ENCODE data around the gene CEP85L.
A peak's percentile ranks its signal among the peaks of the same experiment; 100 is the strongest.

Gene CEP85L

DNA sequence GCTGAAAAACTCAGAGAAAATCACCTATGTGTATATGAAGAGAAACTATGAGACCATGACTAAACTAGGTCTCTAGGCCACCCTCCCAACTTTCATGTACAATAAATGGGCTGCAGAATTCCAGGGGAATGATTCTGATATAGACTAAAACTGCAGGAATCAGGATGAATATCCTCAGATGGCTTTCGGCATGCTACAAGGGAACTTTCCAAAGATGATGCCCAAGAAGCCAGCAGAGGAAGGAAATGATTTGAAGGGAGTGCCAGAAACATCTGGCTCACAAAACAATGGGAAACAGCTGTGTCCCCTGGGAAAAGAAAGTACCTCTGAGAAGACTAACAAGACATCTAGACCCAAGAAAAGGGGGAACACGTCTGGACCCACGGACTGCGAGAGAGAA lies 62.2 kb downstream of the CEP85L start:
- Histone ChIP-seq H3K27me3 (ENCODE audit: control insufficient read depth, insufficient read depth, low read length) (no peaks in the 10 kb centered on the region), H3K4me3 (ENCODE audit: low read length) (no peak overlapping the region), H3K4me2 (ENCODE audit: low read length) (no peak overlapping the region), H3K36me3 (ENCODE audit: insufficient read depth, low read length) (no peaks in the 10 kb centered on the region), H3K4me1 (ENCODE audit: control insufficient read depth, insufficient read depth, low read length) (no peaks in the 10 kb centered on the region), H3K9me3 (replicated peaks; ENCODE audit: low read length) (no peaks in the 10 kb centered on the region), H3K9ac (ENCODE audit: low read depth, low read length) (no peak overlapping the region)

DNA sequence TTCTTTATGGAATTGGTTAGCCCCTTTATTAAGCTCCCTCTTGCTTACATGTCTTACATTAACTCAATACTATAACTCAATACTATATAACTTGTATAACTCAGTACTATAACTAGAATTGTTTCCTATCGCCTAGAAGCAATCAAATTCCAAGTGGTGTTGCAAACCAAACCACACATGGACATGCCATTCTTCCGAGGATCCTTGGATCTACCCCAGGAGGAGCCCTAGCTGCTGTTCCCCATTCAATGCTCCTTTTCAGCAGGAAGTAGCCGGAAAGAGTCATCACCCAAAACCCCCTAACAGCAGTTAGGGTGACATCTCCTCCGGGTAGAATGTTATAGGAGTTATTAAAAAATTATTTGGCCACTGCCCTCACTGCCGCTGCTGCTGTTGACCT lies 62.8 kb downstream of the CEP85L start:
- Histone ChIP-seq H3K9me3 (replicated peaks; ENCODE audit: low read length) (no peaks in the 10 kb centered on the region), H3K9ac (ENCODE audit: low read depth, low read length) (no peak overlapping the region), H3K4me3 (ENCODE audit: low read length) (no peak overlapping the region), H3K27me3 (ENCODE audit: control insufficient read depth, insufficient read depth, low read length) (no peaks in the 10 kb centered on the region), H3K4me1 (ENCODE audit: control insufficient read depth, insufficient read depth, low read length) (no peaks in the 10 kb centered on the region), H3K4me2 (ENCODE audit: low read length) (no peak overlapping the region), H3K36me3 (ENCODE audit: insufficient read depth, low read length) (no peaks in the 10 kb centered on the region)

GRCh38 chr6:118586746-118587485 lies 64.5 kb downstream of the CEP85L start:
- no peaks in the 10 kb centered on the region for H3K27me3 ChIP-seq (ENCODE audit: control insufficient read depth, insufficient read depth, low read length)
- H3K9ac ChIP-seq (ENCODE audit: low read depth, low read length): no peak overlapping the region
- no peaks in the 10 kb centered on the region for H3K36me3 ChIP-seq (ENCODE audit: insufficient read depth, low read length)
- H3K4me1 ChIP-seq (ENCODE audit: control insufficient read depth, insufficient read depth, low read length): peaks cover 2% of the 10 kb centered on the region
- no peaks in the 10 kb centered on the region for H3K9me3 ChIP-seq (replicated peaks; ENCODE audit: low read length)
- no peak overlapping the region for H3K4me2 ChIP-seq (ENCODE audit: low read length)
- H3K4me3 ChIP-seq (ENCODE audit: low read length): no peak overlapping the region

GRCh38 chr6:118584911-118585310 lies 66.5 kb downstream of the CEP85L start:
- Histone ChIP-seq H3K36me3 (ENCODE audit: insufficient read depth, low read length) (no peaks in the 10 kb centered on the region), H3K4me2 (ENCODE audit: low read length) (no peak overlapping the region), H3K9me3 (replicated peaks; ENCODE audit: low read length) (no peaks in the 10 kb centered on the region), H3K4me1 (ENCODE audit: control insufficient read depth, insufficient read depth, low read length) (peaks cover 14% of the 10 kb centered on the region), H3K27me3 (ENCODE audit: control insufficient read depth, insufficient read depth, low read length) (no peaks in the 10 kb centered on the region), H3K4me3 (ENCODE audit: low read length) (no peak overlapping the region), H3K9ac (ENCODE audit: low read depth, low read length) (no peak overlapping the region)

DNA sequence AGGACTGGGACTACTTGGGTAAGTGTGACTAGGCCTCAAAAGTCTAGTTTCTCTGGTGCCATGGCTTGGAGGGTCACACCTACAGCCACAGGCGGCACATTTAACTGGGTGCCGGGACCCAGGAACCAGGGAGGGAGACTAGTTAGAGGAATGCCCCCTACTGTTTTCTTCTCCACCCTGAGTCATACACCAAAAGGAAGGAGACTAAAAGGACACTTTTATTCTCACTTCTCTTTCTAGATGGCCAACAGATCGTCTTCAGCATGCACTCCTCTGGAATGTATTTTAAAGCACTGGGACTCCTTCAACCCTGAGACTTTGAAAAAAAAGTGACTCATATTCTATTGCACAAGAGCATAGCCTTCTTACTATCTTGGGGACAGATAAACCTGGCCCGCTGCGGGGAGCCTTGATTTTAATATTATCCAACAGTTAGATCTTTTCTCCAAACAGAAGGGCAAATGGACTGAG lies 69.9 kb downstream of the CEP85L start:
- H3K4me3 ChIP-seq (ENCODE audit: low read length): no peak overlapping the region
- H3K4me2 ChIP-seq (ENCODE audit: low read length): no peak overlapping the region
- no peaks in the 10 kb centered on the region for H3K36me3 ChIP-seq (ENCODE audit: insufficient read depth, low read length)
- peaks cover 14% of the 10 kb centered on the region for H3K4me1 ChIP-seq (ENCODE audit: control insufficient read depth, insufficient read depth, low read length)
- H3K9me3 ChIP-seq (replicated peaks; ENCODE audit: low read length): peaks cover 5% of the 10 kb centered on the region
- H3K27me3 ChIP-seq (ENCODE audit: control insufficient read depth, insufficient read depth, low read length): no peaks in the 10 kb centered on the region
- H3K9ac ChIP-seq (ENCODE audit: low read depth, low read length): no peak overlapping the region

DNA sequence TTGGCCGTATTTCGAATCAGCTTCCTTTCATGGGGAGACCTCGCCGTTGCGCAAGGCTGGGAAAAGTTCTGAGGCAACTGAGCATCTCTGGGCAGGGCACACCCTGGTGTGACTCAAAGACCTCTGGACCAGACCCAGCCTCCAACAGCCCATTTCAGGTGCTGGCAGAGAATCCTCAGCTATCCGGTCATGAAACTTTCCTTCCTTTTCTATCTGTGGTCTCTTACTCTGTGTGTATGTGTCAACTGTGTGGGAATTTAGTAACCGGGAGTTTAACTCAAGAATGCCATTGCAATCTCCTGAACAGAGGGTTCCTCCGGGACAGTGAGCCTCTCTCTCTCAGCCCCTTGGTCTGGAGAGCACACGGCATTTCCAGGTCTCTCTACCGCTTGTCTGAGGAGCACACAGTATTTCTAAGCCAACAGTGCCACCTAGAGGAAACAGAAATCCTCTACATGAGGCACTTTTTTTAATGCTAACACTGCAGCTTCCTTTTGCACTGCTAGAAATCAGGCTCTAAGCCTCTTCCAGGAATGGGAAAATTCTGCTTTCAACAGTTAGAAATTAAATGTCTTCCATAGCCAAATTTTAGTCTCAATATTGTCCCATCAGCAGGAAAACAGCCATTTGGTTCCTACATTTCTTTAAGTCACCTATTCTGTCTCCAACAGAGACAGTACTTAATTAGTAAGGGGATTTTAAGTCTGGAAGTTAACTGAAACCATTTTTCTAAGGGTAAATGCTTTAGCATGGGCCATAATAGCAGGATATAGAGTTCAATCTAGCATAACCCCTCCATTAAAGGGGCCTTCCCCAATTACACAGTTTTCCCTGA lies 70.6 kb downstream of the CEP85L start:
- Histone ChIP-seq H3K4me1 (ENCODE audit: control insufficient read depth, insufficient read depth, low read length) (peaks cover 14% of the 10 kb centered on the region), H3K27me3 (ENCODE audit: control insufficient read depth, insufficient read depth, low read length) (no peaks in the 10 kb centered on the region), H3K4me3 (ENCODE audit: low read length) (no peak overlapping the region)

GRCh38 chr6:118579786-118580185 lies 71.6 kb downstream of the CEP85L start:
- Histone ChIP-seq H3K9ac (ENCODE audit: low read depth, low read length) (no peak overlapping the region), H3K9me3 (replicated peaks; ENCODE audit: low read length) (peaks cover 10% of the 10 kb centered on the region), H3K4me2 (ENCODE audit: low read length) (no peak overlapping the region), H3K27me3 (ENCODE audit: control insufficient read depth, insufficient read depth, low read length) (no peaks in the 10 kb centered on the region), H3K36me3 (ENCODE audit: insufficient read depth, low read length) (peaks cover 1% of the 10 kb centered on the region), H3K4me1 (ENCODE audit: control insufficient read depth, insufficient read depth, low read length) (peaks cover 14% of the 10 kb centered on the region), H3K4me3 (ENCODE audit: low read length) (no peak overlapping the region)

More for the DNA sequence above, 70.6 kb downstream of the CEP85L start:
- Histone ChIP-seq H3K9ac (ENCODE audit: low read depth, low read length) (no peak overlapping the region), H3K4me2 (ENCODE audit: low read length) (peak overlapping the region; percentile 39), H3K9me3 (replicated peaks; ENCODE audit: low read length) (peaks cover 5% of the 10 kb centered on the region), H3K36me3 (ENCODE audit: insufficient read depth, low read length) (no peaks in the 10 kb centered on the region)

GRCh38 chr6:118578617-118579016 lies 72.8 kb downstream of the CEP85L start:
- peaks cover 21% of the 10 kb centered on the region for H3K9me3 ChIP-seq (replicated peaks; ENCODE audit: low read length)
- H3K36me3 ChIP-seq (ENCODE audit: insufficient read depth, low read length): peaks cover 11% of the 10 kb centered on the region
- peaks cover 14% of the 10 kb centered on the region for H3K4me1 ChIP-seq (ENCODE audit: control insufficient read depth, insufficient read depth, low read length)
- H3K4me2 ChIP-seq (ENCODE audit: low read length): no peak overlapping the region
- H3K4me3 ChIP-seq (ENCODE audit: low read length): no peak overlapping the region
- H3K27me3 ChIP-seq (ENCODE audit: control insufficient read depth, insufficient read depth, low read length): no peaks in the 10 kb centered on the region
- no peak overlapping the region for H3K9ac ChIP-seq (ENCODE audit: low read depth, low read length)

- Histone ChIP-seq H3K4me2 (ENCODE audit: low read length) (no peak overlapping the region), H3K36me3 (ENCODE audit: insufficient read depth, low read length) (peaks cover 11% of the 10 kb centered on the region), H3K27me3 (ENCODE audit: control insufficient read depth, insufficient read depth, low read length) (no peaks in the 10 kb centered on the region), H3K4me1 (ENCODE audit: control insufficient read depth, insufficient read depth, low read length) (peaks cover 14% of the 10 kb centered on the region), H3K9me3 (replicated peaks; ENCODE audit: low read length) (peaks cover 21% of the 10 kb centered on the region), H3K4me3 (ENCODE audit: low read length) (no peak overlapping the region), H3K9ac (ENCODE audit: low read depth, low read length) (no peak overlapping the region)
Measured at GRCh38 chr6:118577972-118578371, 73.4 kb downstream of the CEP85L start.

GRCh38 chr6:118574051-118574865 lies 77.1 kb downstream of the CEP85L start:
- no peaks in the 10 kb centered on the region for H3K4me1 ChIP-seq (ENCODE audit: control insufficient read depth, insufficient read depth, low read length)
- H3K36me3 ChIP-seq (ENCODE audit: insufficient read depth, low read length): peaks cover 11% of the 10 kb centered on the region
- H3K9me3 ChIP-seq (replicated peaks; ENCODE audit: low read length): peaks cover 21% of the 10 kb centered on the region
- H3K27me3 ChIP-seq (ENCODE audit: control insufficient read depth, insufficient read depth, low read length): no peaks in the 10 kb centered on the region
- H3K4me2 ChIP-seq (ENCODE audit: low read length): no peak overlapping the region
- no peak overlapping the region for H3K9ac ChIP-seq (ENCODE audit: low read depth, low read length)
- no peak overlapping the region for H3K4me3 ChIP-seq (ENCODE audit: low read length)

DNA sequence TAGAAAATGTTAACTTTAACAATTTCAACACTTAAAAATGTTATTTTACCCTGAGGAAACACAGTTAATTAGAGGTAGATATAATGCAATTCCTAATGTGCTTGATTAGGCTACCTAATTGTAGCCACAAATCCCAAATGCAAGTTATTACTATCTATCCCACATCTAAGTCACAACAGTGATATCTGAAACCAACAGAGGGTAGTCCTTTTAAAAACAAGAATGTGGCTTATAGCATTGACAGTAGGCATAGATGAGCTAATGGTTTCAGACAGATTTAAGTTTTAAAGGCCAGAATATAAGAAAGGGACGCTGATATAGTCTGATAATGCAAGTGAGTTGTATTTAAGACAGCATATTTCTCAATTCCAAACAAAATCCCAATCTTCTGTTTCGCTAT lies 80.3 kb downstream of the CEP85L start:
- no peaks in the 10 kb centered on the region for H3K27me3 ChIP-seq (ENCODE audit: control insufficient read depth, insufficient read depth, low read length)
- peaks cover 12% of the 10 kb centered on the region for H3K36me3 ChIP-seq (ENCODE audit: insufficient read depth, low read length)
- peaks cover 16% of the 10 kb centered on the region for H3K9me3 ChIP-seq (replicated peaks; ENCODE audit: low read length)
- no peak overlapping the region for H3K4me2 ChIP-seq (ENCODE audit: low read length)
- no peak overlapping the region for H3K4me3 ChIP-seq (ENCODE audit: low read length)
- no peak overlapping the region for H3K9ac ChIP-seq (ENCODE audit: low read depth, low read length)
- no peaks in the 10 kb centered on the region for H3K4me1 ChIP-seq (ENCODE audit: control insufficient read depth, insufficient read depth, low read length)

Measured in skeletal muscle satellite cell (primary cell).